Muscle layer of colon (tissue), 2 donors: ENCODE results near the gene HECTD4.

Source experiments
- H3K27ac ChIP-seq: one replicate; pipeline ENCODE4 v1.7.0; 2013; ENCODE audit warnings: low read depth, mild to moderate bottlenecking, low read length, moderate library complexity
- H3K27me3 ChIP-seq, 2 donors: one replicate each; pipeline ENCODE4 v1.7.0; 2013; ENCODE audit warnings: low read length in 2 of 2, mild to moderate bottlenecking in 2 of 2; ENCODE audit not compliant: insufficient read depth in 2 of 2, control insufficient read depth in 1 of 2
- H3K36me3 ChIP-seq: one replicate; pipeline ENCODE4 v1.7.0; 2013; ENCODE audit warnings: mild to moderate bottlenecking, low read length; ENCODE audit not compliant: insufficient read depth
- H3K4me1 ChIP-seq: one replicate; pipeline ENCODE4 v1.7.0; 2013; ENCODE audit warnings: mild to moderate bottlenecking, low read length; ENCODE audit not compliant: insufficient read depth
- H3K4me3 ChIP-seq, 2 donors: one replicate each; pipeline ENCODE4 v1.7.0; 2013; ENCODE audit warnings: low read length in 2 of 2, low read depth in 1 of 2, mild to moderate bottlenecking in 1 of 2, moderate library complexity in 1 of 2
- H3K9ac ChIP-seq: one replicate; pipeline ENCODE4 v1.7.0; 2013; ENCODE audit warnings: low read length
- H3K9me3 ChIP-seq: one replicate; pipeline ENCODE4 v1.7.0; 2013; ENCODE audit warnings: mild to moderate bottlenecking, low read length
- donor health status: abdominal sarcoma.
- donor health status: Adenocarcinoma of cecum.

Gene HECTD4

DNA sequence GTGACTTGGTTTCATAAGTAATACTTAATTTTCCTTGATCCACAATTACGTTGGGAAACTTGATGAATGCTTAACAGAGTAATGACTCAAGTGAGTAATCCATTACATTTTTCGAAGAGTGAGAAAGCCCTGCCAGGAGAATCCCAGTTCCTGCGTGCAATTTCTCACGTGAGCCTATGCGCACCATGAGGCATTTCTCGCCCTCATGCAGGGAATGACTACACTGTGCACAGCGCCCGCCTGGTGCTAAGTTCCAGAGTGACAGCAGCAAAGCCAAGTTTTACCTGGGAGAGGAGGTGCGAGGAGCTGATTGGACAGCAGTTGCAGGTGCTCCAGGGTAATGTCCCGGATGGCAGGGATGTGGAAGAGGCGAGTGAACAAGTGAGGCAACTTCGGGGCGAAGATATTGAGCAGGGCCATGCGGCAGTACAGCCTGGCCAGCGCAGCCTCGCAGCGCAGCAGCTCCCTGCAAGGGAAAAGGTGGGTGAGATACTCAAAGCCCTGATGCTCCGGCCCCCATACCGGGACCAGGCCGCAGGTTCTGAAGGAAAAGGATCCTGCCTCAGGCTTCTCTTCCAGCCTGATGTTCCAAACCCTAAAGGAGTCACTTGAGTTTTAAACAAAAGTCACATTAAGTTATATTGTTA, 187.5 kb downstream of the HECTD4 start:
- H3K36me3 ChIP-seq: peaks cover 77% of the 10 kb centered on the region

DNA sequence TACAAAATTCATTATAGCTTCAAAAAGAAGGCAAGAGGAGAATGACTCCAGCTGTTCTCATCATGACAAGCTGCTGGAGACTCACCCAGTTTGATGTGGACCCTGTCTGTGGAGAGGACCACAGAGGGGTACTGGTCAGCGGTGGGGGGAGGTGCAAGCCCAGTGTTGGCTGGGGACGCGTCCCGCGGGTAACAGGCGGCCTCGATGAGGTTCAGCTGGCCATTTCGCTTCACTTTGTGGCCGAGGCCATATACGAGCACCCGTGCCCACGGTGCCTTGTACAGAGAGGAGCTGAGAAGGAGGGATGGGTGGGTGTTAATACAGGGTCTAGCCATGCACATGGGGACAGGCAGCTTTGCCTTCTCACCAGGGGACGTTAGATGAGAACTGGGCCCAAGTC, 189.8 kb downstream of the HECTD4 start:
- Histone ChIP-seq H3K9me3 (no peaks in the 10 kb centered on the region), H3K9ac (no peak overlapping the region), H3K27me3 (no peaks in the 10 kb centered on the region), H3K4me1 (no peaks in the 10 kb centered on the region), H3K4me3 (no peak overlapping the region), H3K27ac (no peak overlapping the region), H3K36me3 (peaks cover 69% of the 10 kb centered on the region)

More for the DNA sequence above, 187.5 kb downstream of the HECTD4 start:
- Histone ChIP-seq H3K9me3 (no peaks in the 10 kb centered on the region), H3K4me1 (no peaks in the 10 kb centered on the region), H3K27me3 (no peaks in the 10 kb centered on the region), H3K9ac (no peak overlapping the region), H3K27ac (no peak overlapping the region), H3K4me3 (no peak overlapping the region)

DNA sequence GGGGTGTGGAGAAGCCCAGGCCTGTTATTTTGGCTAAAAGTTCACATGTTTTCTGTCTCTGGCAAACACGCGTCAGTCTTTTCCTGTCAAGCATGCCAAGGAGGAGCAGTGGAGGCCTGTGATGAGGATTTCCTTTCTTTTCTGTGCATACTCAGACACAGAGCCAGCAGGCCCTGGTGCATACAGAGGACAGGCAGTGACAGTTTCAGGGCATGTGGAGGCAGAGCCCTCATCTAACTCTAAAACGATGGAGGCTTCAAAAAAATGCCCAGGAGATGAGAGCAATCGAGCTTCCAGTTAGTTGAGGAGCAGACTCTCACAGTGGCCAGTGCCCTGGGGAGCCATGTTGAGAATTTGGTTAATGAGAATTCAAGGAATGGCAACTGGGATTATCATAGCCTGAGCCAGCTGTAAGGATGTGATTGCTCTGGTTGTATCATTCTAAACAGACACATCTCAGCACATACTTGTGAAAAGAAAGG, 190.3 kb downstream of the HECTD4 start:
- Histone ChIP-seq H3K9ac (no peak overlapping the region), H3K27me3 (no peaks in the 10 kb centered on the region), H3K9me3 (no peaks in the 10 kb centered on the region), H3K36me3 (peaks cover 67% of the 10 kb centered on the region), H3K4me3 (no peak overlapping the region), H3K4me1 (no peaks in the 10 kb centered on the region), H3K27ac (no peak overlapping the region)

DNA sequence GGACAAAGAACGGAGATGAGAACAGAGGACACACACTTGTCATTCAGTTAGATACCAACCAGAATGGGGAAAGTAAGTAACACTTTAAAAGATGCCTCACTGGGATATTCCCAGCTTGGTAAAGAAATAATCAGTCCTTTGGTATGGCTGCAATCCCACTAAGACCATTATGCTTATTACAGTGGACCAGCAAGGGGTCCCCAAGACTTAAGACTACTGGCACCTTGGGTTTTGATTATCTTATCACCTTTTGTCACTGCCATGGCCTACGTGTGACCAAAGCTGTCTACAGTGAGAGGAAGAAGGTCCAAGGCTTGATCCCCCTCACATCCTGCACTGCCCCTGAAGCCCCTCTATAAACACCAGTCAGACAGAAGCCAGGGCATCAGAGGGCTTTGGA, 191.0 kb downstream of the HECTD4 start:
- no peaks in the 10 kb centered on the region for H3K4me1 ChIP-seq
- no peak overlapping the region for H3K9ac ChIP-seq
- H3K27me3 ChIP-seq: no peaks in the 10 kb centered on the region
- H3K4me3 ChIP-seq: no peak overlapping the region
- no peaks in the 10 kb centered on the region for H3K9me3 ChIP-seq
- peaks cover 67% of the 10 kb centered on the region for H3K36me3 ChIP-seq
- H3K27ac ChIP-seq: no peak overlapping the region

DNA sequence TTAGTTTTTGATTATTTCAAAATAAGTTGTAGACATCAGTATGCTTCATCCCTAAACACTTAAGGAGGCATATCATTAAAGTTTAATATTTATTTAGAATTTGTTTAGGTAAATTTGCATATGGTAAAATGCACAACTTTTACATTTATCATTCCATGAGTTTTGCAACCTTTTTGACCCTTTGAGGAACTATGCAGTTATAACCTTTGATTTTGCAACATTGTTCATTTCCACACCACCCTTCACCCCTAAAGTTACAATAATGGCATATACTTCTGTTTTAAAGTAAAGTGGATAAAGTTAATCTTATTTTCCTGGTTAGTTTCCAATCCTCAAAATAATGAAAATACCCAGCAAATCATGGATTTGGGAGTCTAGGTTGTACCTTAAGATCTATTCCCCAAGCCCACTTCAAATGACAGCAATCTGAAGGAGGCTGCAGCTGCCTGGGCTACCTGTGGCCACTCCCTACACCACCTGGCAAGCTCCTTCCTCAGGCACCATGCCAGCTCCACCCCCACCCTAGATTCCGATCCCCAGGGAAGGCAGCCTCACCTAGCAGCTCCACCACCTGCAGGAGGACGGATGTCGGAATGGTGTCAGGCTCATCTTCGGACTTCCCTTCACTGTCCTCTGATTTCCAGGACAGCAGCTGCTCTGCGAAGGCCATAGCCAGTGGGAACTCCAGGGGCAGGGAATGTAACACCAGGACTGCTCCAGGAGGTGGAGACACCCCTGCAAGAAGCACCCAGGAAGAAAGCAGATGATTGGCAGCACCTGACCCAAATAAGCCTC, 191.8 kb downstream of the HECTD4 start:
- H3K36me3 ChIP-seq: peaks cover 66% of the 10 kb centered on the region
- H3K9ac ChIP-seq: no peak overlapping the region
- no peaks in the 10 kb centered on the region for H3K4me1 ChIP-seq
- no peaks in the 10 kb centered on the region for H3K9me3 ChIP-seq
- no peak overlapping the region for H3K27ac ChIP-seq
- H3K27me3 ChIP-seq: no peaks in the 10 kb centered on the region
- H3K4me3 ChIP-seq: no peak overlapping the region

DNA sequence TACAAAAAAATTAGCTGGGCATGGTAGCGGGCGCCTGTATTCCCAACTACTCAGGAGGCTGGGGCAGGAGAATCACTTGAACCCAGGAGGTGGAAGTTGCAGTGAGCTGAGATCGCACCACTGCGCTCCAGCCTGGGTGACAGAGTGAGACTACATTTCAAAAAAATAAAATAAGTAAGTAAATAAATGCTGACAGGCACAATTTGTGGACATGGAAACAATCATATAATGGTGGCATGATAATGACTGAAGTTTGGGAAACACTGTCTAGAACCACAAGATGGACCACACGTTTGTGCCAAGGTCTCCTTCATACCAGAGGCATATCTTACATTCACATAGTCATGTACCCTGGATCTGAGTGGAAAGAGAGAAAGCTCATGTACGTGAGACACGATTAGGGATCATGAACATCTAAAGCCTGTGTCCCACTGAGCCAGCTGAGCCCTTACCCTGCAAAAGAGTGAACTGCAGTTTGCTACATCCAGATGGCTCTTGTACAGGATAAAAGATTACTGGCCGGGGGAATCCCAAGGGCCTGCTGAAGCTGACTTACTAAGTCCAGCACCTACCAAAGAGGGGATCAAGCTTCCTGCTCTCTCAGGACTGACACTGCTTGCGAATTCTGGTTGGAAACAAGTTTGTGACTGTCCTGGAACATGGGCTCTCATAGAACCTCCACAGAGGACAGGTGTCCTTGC, 194.0 kb downstream of the HECTD4 start:
- no peaks in the 10 kb centered on the region for H3K9me3 ChIP-seq
- no peak overlapping the region for H3K27ac ChIP-seq
- H3K27me3 ChIP-seq: no peaks in the 10 kb centered on the region
- no peak overlapping the region for H3K9ac ChIP-seq
- H3K36me3 ChIP-seq: peaks cover 60% of the 10 kb centered on the region
- H3K4me3 ChIP-seq: no peak overlapping the region
- no peaks in the 10 kb centered on the region for H3K4me1 ChIP-seq

DNA sequence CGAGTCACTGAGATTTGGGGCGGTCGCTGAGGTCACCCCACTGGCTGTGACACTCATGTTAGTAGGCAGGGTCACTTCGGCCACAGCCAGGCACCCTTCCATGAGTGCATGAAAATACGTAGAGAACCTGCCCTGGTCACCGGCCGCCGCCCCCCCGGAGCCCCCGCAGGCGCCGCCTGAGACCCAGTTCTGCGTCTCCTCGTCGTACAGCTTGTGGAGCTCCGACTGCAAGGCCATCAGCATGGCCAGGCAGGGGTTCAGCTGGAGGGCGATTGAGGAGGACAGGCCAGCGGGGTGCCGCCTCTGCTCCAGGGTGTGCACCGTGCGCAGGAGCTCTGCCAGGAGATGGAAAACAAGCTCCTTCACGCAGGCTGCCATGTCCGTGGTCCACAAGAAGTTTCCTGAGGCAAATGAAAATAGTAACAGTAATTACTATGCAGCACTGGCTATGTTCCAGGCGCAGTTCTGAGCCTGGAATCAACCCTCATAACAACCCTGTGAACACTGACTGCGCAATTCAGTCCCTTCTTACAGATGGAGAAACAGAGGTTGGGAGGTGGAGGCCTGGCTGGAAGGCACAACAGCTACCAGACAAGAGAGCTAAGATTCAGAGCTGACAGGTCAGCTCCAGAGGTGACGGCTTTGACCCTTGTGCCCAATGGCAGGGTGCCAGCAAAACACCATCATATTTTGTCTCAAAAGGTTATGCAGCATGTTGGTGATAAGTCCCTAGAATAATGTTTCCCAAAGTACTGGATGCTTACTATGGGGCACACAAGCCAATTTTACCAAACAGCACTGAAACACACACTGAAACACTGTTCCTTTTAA, 196.9 kb downstream of the HECTD4 start:
- no peak overlapping the region for H3K4me3 ChIP-seq
- H3K9me3 ChIP-seq: no peaks in the 10 kb centered on the region
- H3K27me3 ChIP-seq: no peaks in the 10 kb centered on the region
- H3K9ac ChIP-seq: no peak overlapping the region
- peaks cover 43% of the 10 kb centered on the region for H3K36me3 ChIP-seq
- H3K27ac ChIP-seq: no peak overlapping the region
- H3K4me1 ChIP-seq: no peaks in the 10 kb centered on the region

DNA sequence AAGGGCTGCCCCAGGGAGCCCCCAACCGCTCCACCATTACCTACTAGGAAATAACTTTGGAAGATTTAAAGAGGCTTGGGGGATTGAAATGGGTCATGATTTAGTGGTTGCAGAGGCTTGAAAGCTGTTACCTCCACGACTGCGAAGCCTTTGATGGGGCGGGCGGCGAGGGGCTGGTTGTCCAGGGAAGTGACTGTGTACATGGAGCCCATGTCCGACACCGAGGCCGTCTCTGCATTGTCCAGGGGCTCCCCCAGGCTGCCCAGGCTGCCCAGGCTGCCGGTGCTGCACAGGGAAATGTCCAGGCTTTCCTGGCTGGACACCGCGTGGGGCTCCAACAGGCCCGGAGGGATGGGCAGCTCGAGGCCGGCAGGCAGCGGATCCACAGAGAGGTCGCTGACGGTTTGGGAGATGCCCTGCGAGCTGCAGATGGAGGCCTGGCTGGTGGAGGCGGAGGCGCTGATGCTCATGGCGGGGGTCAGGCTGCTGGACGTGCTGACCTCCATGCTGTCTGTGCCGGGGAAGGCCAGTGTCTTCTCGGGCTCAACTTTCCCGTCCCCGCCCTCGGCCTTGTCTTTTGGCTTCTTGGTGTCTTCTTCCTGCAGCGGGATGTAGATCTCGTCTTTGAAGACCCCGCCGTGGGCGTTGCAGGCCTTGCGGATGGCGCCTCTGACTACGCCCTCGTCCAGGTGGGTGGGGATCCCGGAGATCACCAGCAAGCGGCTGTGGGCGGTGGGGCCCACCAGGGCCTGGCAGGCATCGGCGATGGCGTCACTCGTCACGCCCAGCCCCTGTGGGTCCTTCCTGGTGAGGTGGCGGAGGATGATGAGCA, 198.0 kb downstream of the HECTD4 start:
- Histone ChIP-seq H3K27me3 (no peaks in the 10 kb centered on the region), H3K27ac (no peak overlapping the region), H3K9ac (no peak overlapping the region), H3K9me3 (no peaks in the 10 kb centered on the region), H3K4me1 (no peaks in the 10 kb centered on the region), H3K4me3 (no peak overlapping the region), H3K36me3 (peaks cover 44% of the 10 kb centered on the region)

DNA sequence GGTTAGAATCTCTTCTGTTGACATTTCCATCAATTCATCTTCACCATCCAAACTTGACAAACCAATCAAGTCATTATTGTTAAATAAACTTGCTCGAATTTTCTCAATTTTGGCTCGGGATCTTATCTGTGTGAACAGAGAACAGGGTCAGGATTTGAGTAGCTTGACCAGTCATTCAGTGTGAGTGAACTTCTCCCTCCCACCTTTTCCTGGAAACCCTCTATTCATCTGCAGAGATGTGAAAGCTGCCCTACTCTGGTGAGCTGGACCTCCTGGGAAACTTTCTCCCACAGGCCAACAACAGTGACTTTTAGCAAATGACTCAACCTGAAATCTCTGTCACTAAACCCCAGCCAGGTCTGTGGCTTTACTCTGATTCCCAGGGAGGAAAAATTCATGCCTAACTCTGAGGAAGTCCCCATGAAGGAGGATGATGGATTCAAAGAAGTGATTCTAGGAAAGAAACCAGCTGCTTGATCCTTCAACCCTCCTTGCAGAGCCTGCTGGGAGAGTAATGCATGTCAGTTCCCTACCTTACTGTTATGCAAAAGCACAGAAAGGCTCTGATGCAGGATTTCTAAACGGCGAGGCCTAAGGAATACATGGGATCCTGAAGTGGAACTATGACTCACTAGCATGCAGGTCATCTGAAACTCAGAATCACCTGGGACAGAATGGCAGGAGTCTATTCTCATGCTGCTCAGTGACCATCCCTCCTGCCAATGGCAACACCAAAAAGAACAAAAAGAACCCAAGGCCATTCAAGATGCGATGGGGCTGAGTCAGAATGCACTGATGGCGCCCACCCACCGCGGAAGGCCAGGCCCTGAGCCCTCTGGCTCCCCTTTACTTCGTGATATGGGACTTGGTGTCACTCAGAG, 198.8 kb downstream of the HECTD4 start:
- H3K9ac ChIP-seq: no peak overlapping the region
- H3K27me3 ChIP-seq: no peaks in the 10 kb centered on the region
- no peak overlapping the region for H3K4me3 ChIP-seq
- no peak overlapping the region for H3K27ac ChIP-seq
- H3K4me1 ChIP-seq: no peaks in the 10 kb centered on the region
- no peaks in the 10 kb centered on the region for H3K9me3 ChIP-seq
- peaks cover 45% of the 10 kb centered on the region for H3K36me3 ChIP-seq

DNA sequence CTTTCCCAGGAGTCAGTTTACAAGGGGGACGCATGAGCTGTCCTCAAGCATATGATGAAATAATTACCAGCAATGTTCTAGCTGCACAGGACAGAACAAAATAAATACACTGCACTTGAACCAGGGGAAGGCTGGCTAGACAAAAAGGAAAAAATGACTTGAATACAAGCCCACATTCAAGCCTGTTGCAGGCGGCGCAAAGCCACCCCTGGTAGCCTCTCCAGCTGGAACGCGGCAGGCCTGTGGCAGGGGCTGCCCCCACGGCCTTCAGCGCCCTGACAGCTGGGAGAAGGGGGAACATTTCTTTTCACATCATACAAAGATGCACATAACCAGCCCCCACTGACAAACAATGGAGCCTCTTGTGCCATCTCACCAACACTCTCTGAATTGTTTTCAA, 199.7 kb downstream of the HECTD4 start:
- Histone ChIP-seq H3K4me1 (no peaks in the 10 kb centered on the region), H3K36me3 (peaks cover 51% of the 10 kb centered on the region), H3K4me3 (no peak overlapping the region), H3K9ac (no peak overlapping the region), H3K27me3 (no peaks in the 10 kb centered on the region), H3K9me3 (no peaks in the 10 kb centered on the region), H3K27ac (no peak overlapping the region)
